GM18873 (cell line): Measurements from ENCODE around the gene ADAMTSL1.

Experiments used
- ATAC-seq: cut with Tn5 transposase; IDR thresholded peaks from one replicate; pipeline ENCODE4 v1.9.1; 2021; ENCODE audit warnings: mild to moderate bottlenecking, moderate library complexity, moderate number of reproducible peaks; ENCODE audit not compliant: unreplicated experiment, low FRiP score

The ADAMTSL1 gene

GRCh38 chr9:18604767-18605730 lies 131.1 kb downstream of the ADAMTSL1 start:
- no peak for ATAC-seq

- no peak for ATAC-seq
Observed at GRCh38 chr9:18605766-18606180, 131.8 kb downstream of the ADAMTSL1 start.

- ATAC-seq = no peak
Observed at GRCh38 chr9:18606281-18606680, 132.3 kb downstream of the ADAMTSL1 start.

- ATAC-seq = no peak
Observed at GRCh38 chr9:18606846-18607245, 132.9 kb downstream of the ADAMTSL1 start.

- no peak for ATAC-seq
Observed at GRCh38 chr9:18608371-18608770, 134.4 kb downstream of the ADAMTSL1 start.

GRCh38 chr9:18610956-18611355 lies 137.0 kb downstream of the ADAMTSL1 start:
- ATAC-seq = no peak

- no peak for ATAC-seq
Observed at GRCh38 chr9:18611971-18612370, 138.0 kb downstream of the ADAMTSL1 start.

- no peak for ATAC-seq
Observed at GRCh38 chr9:18614116-18614515, 140.2 kb downstream of the ADAMTSL1 start.

- ATAC-seq = no peak
Observed at GRCh38 chr9:18614651-18615050, 140.7 kb downstream of the ADAMTSL1 start.

- no peak for ATAC-seq
Observed at GRCh38 chr9:18616976-18617375, 143.0 kb downstream of the ADAMTSL1 start.

GRCh38 chr9:18617759-18618158 lies 143.8 kb downstream of the ADAMTSL1 start:
- ATAC-seq = no peak

GRCh38 chr9:18618862-18619261 lies 144.9 kb downstream of the ADAMTSL1 start:
- no peak for ATAC-seq

GRCh38 chr9:18622186-18622836 lies 148.4 kb downstream of the ADAMTSL1 start:
- no peak for ATAC-seq

GRCh38 chr9:18623221-18624079 lies 149.5 kb downstream of the ADAMTSL1 start:
- no peak for ATAC-seq

- ATAC-seq = no peak
Observed at GRCh38 chr9:18626046-18626698, 152.2 kb downstream of the ADAMTSL1 start.

- ATAC-seq = no peak
Observed at GRCh38 chr9:18629136-18629535, 155.2 kb downstream of the ADAMTSL1 start.

GRCh38 chr9:18632632-18633403 lies 158.9 kb downstream of the ADAMTSL1 start:
- ATAC-seq = no peak

GRCh38 chr9:18636781-18637180 lies 162.8 kb downstream of the ADAMTSL1 start:
- no peak for ATAC-seq
